Activated T-cell treated with anti-CD3 and anti-CD28 coated beads, Interleukin-2, amount 50 U/mL, for 1 hour (primary cell): Measurements from ENCODE around the gene MAGEF1.

Experiments
- DNase-seq: peaks from one replicate; pipeline ENCODE4 v3.0.0-alpha.2; 2020

The MAGEF1 gene, protein sequence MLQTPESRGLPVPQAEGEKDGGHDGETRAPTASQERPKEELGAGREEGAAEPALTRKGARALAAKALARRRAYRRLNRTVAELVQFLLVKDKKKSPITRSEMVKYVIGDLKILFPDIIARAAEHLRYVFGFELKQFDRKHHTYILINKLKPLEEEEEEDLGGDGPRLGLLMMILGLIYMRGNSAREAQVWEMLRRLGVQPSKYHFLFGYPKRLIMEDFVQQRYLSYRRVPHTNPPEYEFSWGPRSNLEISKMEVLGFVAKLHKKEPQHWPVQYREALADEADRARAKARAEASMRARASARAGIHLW

GRCh38 chr3:184711493-184712247 is at the start of gene MAGEF1:
TSS of gene MAGEF1 (minus strand) at chr3:184712064. CDS start at chr3:184711821, 243 bp downstream.
- peak; percentile 68 for DNase-seq

GRCh38 chr3:184761075-184761841 is 49.4 kb upstream of the MAGEF1 start:
- no peak for DNase-seq

DNA sequence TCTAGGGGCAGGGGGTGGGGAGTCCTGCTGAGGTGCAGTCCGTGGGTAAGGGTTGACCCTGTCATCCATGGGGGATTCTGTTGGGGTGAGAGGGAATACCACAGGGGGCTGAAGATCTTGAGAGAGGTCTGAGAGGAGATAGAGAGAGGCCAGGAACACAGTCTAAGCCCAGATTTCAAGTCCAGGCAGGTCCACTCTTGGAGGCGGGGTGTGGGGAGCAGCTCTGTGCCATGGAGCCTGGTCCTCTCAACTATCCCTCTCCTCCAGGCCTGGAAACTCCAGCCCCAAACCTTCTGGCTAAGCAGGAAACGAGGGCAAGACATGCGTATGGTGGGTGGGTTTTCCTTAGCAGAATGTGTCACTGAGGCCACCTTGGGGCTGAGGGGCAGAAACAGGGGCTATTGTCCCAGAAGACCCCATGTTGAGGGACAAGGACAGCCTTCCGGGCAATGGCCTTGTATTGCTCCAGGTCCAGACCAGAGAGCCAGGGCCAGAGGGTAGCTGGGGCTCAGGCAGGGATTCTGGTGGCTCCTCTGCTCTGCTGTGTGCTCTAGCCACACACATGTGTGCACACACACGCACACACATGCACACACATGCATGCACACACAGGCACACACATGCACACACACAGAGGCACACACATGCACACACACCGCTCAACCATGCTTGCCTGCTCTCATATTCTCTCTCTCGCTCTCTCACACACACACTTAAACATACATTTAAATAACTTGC is 48.6 kb upstream of the MAGEF1 start:
- no peak for DNase-seq

- no peak for DNase-seq
These were observed 47.9 kb upstream of the MAGEF1 start for GRCh38 chr3:184759666-184760200.

- DNase-seq = no peak
These were observed 46.2 kb upstream of the MAGEF1 start for GRCh38 chr3:184758056-184758455.

DNA sequence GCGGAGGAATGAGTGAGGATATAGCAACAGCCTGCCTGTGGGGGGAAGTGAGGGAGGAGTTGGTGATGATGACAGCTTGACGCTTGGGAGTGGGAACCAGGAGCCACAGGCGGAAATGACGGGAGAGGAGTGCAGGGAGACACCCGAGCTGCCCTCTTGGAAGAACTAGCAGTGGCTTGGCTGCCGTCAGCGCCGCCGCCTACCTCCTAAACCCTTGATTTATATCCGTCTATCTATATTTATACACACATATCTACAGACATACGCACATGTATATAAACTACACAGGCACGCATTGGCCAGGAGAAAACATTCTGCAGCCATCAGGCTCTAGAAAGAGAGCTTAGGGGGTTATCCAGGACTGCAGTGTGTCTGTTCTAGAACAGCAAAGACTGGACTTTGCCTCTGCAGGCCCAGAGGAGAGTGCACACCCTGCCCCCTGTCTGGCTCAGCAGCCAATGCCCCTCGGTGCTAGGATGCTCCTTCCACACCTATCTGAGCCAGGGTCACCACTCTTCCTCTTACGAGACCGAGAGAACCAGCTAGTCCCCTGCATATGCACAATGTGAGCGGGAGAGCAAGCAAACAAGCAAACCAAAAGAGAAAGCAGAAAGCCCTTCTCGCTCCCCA is 45.3 kb upstream of the MAGEF1 start:
- DNase-seq = no peak

GRCh38 chr3:184756151-184757021 is 44.5 kb upstream of the MAGEF1 start:
- no peak for DNase-seq

DNA sequence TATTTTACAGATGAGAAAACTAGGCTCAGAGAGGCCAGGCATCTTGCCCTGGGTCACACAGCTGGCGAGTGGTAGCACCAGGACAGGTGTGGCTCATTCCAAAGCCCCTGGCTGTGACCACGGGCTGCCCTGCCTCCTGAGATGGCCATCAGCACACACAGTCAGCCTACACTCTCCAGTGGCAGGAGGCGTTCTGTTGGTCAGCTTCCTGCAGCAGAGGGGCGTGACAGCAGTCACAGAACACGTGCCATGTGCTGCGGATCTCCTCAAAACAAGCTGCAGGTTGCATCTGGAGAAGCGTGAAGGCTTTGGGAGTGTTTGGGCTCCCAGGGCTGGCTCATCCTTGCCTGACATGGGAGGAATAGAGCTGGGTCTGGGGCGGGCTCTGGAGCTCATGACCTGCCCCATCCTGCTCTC is 43.5 kb upstream of the MAGEF1 start:
- no peak for DNase-seq

- DNase-seq = no peak
These were observed 40.5 kb upstream of the MAGEF1 start for GRCh38 chr3:184752361-184752760.

GRCh38 chr3:184751204-184752040 is 39.6 kb upstream of the MAGEF1 start:
- DNase-seq = no peak

DNA sequence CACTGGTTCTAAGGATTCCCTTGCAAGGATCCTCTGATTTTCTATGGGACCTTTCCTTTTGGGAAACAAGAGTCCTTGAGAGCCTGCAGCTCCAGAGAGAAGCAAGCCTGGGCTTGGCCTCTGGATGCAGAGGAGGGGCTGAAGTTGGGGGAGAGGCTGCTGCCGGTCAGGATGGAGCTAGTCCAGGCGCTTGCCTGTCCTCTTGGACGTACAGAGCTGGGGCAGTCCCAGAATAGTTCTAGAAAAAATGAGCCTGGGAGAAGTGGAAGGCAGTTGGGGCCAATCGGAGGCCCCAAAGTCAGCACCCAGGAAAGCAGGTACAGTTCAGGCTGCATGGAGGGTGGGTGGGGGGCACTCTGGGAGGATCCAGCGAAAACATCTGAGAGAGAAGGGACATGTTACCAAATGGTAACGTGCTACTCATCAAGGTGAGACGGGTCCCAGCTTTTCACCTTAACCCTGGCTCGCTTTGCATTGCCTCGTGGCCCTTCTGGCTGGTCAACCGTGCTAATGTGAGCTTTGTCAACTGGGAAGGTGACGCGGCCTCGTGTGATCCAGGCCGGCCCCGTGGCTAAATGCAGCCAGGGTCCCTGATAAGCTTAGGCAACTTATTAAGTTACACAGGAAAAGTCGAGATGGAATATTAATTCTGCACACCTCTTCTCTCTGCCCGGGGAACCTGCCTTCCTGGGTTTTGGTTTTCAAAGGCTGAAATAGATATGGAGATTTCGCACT is 38.7 kb upstream of the MAGEF1 start:
- DNase-seq = no peak

GRCh38 chr3:184749168-184749744 is 37.4 kb upstream of the MAGEF1 start:
- no peak for DNase-seq

DNA sequence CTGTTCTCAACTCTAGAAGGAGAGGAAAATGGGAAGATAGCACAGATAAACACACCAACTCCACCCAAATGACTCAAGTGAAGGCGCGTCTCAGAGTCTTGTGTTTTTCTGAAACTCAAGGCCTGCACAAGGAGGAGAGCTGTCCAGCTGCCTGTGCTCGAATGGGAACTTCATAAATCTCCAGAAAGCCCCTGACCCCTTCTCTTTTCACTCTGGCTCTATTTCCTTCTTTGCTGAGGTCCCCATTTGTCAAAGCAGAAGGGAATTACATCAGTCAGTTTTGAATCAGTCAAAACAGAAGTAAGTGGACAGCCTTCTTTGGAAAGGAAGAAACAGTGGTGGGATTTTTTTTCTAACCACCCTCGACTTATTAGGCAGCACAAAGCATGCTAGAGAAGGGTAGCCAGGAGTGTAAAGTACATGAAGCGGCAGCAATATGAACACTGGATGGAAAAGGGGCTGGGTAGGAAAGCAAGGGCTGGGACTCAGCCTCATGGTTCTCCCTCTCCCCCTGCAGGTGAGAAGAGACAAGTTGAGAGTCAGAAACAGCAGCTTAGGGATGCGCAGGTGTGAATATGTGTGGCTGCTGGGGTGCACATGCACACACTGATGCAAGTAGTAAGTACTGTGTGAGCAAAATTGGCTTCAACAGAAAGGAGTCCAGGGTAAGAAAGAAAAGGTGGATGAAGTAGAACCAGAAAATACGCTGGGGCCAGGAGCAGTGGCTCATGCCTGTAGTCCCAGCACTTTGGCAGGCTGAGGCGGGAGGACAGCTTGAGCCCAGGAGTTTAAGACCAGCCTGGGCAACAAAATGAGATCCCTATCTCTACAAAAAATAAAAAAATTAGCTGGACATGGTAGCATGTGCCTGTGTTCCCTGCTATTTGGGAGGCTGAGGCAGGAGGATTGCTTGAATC is 36.6 kb upstream of the MAGEF1 start:
- DNase-seq = no peak

DNA sequence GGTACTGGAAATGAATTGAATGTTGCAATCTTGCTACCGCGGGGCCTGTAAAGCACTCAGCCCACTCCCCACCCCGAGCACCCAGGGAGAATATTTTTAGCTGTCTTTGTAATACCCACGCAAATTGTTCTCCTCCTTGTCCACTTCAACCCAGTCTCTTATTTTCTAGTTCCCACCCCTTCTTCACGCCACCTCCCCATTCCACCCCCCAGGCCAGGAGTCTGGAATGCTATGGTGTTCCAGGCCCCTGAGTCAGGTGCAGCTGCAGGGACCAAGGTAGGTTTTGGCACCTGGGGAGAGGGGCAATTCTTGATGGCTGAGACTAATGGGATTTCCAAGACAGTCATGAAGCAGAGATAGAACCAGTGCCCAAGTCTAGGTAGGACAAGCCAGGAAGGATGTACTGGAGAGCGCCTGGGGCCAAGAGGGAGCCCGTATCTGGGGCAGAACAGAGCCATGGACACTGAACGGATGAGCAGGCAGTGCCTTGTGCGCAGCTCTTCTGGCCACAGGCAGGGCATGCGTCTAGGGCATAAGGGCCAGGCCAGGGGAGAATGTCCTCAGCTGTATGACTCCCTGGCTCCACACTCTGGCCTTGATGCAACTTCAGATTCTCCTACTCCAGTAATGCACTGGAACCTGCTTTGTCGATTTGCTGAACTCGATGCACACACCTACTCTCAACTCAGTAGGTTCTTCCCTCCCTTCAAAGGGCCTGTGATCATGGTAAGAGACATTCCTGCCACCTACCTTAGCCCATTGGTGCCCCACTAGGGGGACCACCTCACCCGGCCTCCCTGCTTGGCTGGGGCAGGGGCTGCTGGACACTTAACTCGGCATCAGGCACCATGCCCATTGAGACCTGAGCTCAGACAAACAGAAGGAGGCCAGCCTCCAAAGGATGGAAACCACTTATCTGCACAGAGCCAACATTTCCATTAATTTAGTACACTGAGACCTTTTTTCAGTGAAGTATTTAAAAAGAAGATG is 34.6 kb upstream of the MAGEF1 start:
- no peak for DNase-seq

GRCh38 chr3:184745526-184745925 is 33.7 kb upstream of the MAGEF1 start:
- DNase-seq = no peak

GRCh38 chr3:184743248-184743647 is 31.4 kb upstream of the MAGEF1 start:
- DNase-seq = no peak
